GM18511 (cell line): ENCODE data around the gene PNMA8A.
"Not testable (repeated sequence)": the region's sequence is repeated elsewhere in the genome, so short reads cannot be mapped to it uniquely, and the experiment has no call there.

Source experiments
- ATAC-seq: cut with Tn5 transposase; IDR thresholded peaks from one replicate; pipeline ENCODE4 v1.9.1; 2021; ENCODE audit warnings: mild to moderate bottlenecking, moderate library complexity; ENCODE audit not compliant: unreplicated experiment

PNMA8A gene

GRCh38 chr19:46471116-46471733 is at the start of gene PNMA8A:
Gene PNMA8A, minus strand, starts transcription at chr19:46471563. Its CDS starts 528 bp downstream, at chr19:46471035.
- no peak for ATAC-seq

GRCh38 chr19:46520616-46521015 is 49.3 kb upstream of the PNMA8A start:
- no peak for ATAC-seq

GRCh38 chr19:46517471-46517870 is 46.1 kb upstream of the PNMA8A start:
- no peak for ATAC-seq

- ATAC-seq = no peak
These were observed 44.6 kb upstream of the PNMA8A start for GRCh38 chr19:46515879-46516350.

GRCh38 chr19:46515290-46515609 is 43.9 kb upstream of the PNMA8A start:
- ATAC-seq = no peak

- ATAC-seq = no peak
These were observed 43.4 kb upstream of the PNMA8A start for GRCh38 chr19:46514589-46515289.

GRCh38 chr19:46513461-46514236 is 42.3 kb upstream of the PNMA8A start:
- no peak for ATAC-seq

GRCh38 chr19:46511237-46511636 is 39.9 kb upstream of the PNMA8A start:
- ATAC-seq = no peak

GRCh38 chr19:46508206-46508605 is 36.8 kb upstream of the PNMA8A start:
- no peak for ATAC-seq

GRCh38 chr19:46503848-46504453 is 32.6 kb upstream of the PNMA8A start:
- ATAC-seq = no peak

GRCh38 chr19:46502891-46503290 is 31.5 kb upstream of the PNMA8A start:
- ATAC-seq = no peak

GRCh38 chr19:46499692-46500091 is 28.3 kb upstream of the PNMA8A start:
- no peak for ATAC-seq

- ATAC-seq = no peak
These were observed 26.4 kb upstream of the PNMA8A start for GRCh38 chr19:46497773-46498172.

GRCh38 chr19:46496886-46497285 is 25.5 kb upstream of the PNMA8A start:
- not testable (repeated sequence) for ATAC-seq

GRCh38 chr19:46496304-46496703 is 24.9 kb upstream of the PNMA8A start:
- ATAC-seq = no peak

- no peak for ATAC-seq
These were observed 24.4 kb upstream of the PNMA8A start, which contains the start of gene PNMA8B for GRCh38 chr19:46495786-46496099. Gene PNMA8B, minus strand, starts transcription at chr19:46495867. Its CDS starts 402 bp downstream, at chr19:46495465.

GRCh38 chr19:46494941-46495785 is 23.8 kb upstream of the PNMA8A start:
- ATAC-seq = no peak

- ATAC-seq = no peak
These were observed 23.0 kb upstream of the PNMA8A start for GRCh38 chr19:46494146-46494940.

- ATAC-seq = no peak
These were observed 22.1 kb upstream of the PNMA8A start for GRCh38 chr19:46493236-46494145.
